ENCODE measurements around the gene WAS. TPM values are rescaled to one million over a fixed set of nuclear protein-coding genes. Genes with fewer than 3 reads are reported as not detected.
"Not testable (repeated sequence)": the region's sequence is repeated elsewhere in the genome, so short reads cannot be mapped to it uniquely, and the experiment has no call there.

Gene WAS
- total RNA-seq, 1 donor from 2014 or later = 0.48 TPM

GRCh38 chrX:48684134-48684533 is 535 bp downstream of the WAS start:
- DNase-seq (ENCODE audit: low spot score) = no peak

GRCh38 chrX:48685416-48685815 is 1.8 kb downstream of the WAS start:
- no peak for DNase-seq (ENCODE audit: low spot score)

GRCh38 chrX:48688531-48689150 is 5.0 kb downstream of the WAS start:
- DNase-seq (ENCODE audit: low spot score) = no peak

GRCh38 chrX:48689208-48689920 is 5.8 kb downstream of the WAS start:
- DNase-seq (ENCODE audit: low spot score) = no peak

GRCh38 chrX:48691746-48692145 is 8.1 kb downstream of the WAS start:
- not testable (repeated sequence) for DNase-seq (ENCODE audit: low spot score)

- no peak for DNase-seq (ENCODE audit: low spot score)
Observed at GRCh38 chrX:48694776-48695533, 11.4 kb downstream of the WAS start.

- DNase-seq (ENCODE audit: low spot score) = no peak
Observed at GRCh38 chrX:48695534-48695896, 11.9 kb downstream of the WAS start.

- DNase-seq (ENCODE audit: low spot score) = no peak
Observed at GRCh38 chrX:48695925-48696300, 12.3 kb downstream of the WAS start.

GRCh38 chrX:48696301-48696908 is 12.8 kb downstream of the WAS start, which contains the start of gene SUV39H1:
Gene SUV39H1 (plus strand): TSS chrX:48696734. CDS start chrX:48696785, 51 bp downstream.
- peak; percentile 89 for DNase-seq (ENCODE audit: low spot score)

GRCh38 chrX:48696909-48697727 is 13.5 kb downstream of the WAS start:
- DNase-seq (ENCODE audit: low spot score) = peak; percentile 36

GRCh38 chrX:48698306-48698705 is 14.7 kb downstream of the WAS start:
- DNase-seq (ENCODE audit: low spot score) = no peak

- DNase-seq (ENCODE audit: low spot score) = no peak
Observed at GRCh38 chrX:48700246-48700645, 16.6 kb downstream of the WAS start.

- DNase-seq (ENCODE audit: low spot score) = no peak
Observed at GRCh38 chrX:48700951-48701653, 17.5 kb downstream of the WAS start.

GRCh38 chrX:48702032-48702431 is 18.4 kb downstream of the WAS start:
- DNase-seq (ENCODE audit: low spot score) = no peak

- DNase-seq (ENCODE audit: low spot score) = no peak
Observed at GRCh38 chrX:48702716-48703115, 19.1 kb downstream of the WAS start.

GRCh38 chrX:48703228-48703627 is 19.6 kb downstream of the WAS start:
- no peak for DNase-seq (ENCODE audit: low spot score)

GRCh38 chrX:48703642-48704481 is 20.3 kb downstream of the WAS start:
- DNase-seq (ENCODE audit: low spot score) = no peak

GRCh38 chrX:48705871-48706270 is 22.3 kb downstream of the WAS start:
- no peak for DNase-seq (ENCODE audit: low spot score)

GRCh38 chrX:48709522-48710112 is 26.0 kb downstream of the WAS start:
- no peak for DNase-seq (ENCODE audit: low spot score)

Measured in umbilical cord (tissue), 2 donors.